OCI-LY1 (cell line): ENCODE results near the gene TESPA1.

Source experiments
- H2AFZ ChIP-seq: fragments of 200-600 bp; sonication (generic), shearing (Covaris generic); 2 replicates; pipeline ENCODE4 v1.6.0; 2014; ENCODE audit warnings: antibody characterized with exemption, mild to moderate bottlenecking, low read length
- H3F3A ChIP-seq: fragments of 200-600 bp; sonication (generic), shearing (Covaris generic); 2 replicates; pipeline ENCODE4 v1.6.0; 2014; ENCODE audit warnings: mild to moderate bottlenecking, antibody characterized with exemption, low read length, moderate library complexity; ENCODE audit not compliant: insufficient read depth
- H3K27ac ChIP-seq: fragments of 200-600 bp; sonication (generic); 2 replicates; pipeline ENCODE4 v1.5.1; 2014; ENCODE audit warnings: low read length, mixed run types, mild to moderate bottlenecking, low read depth; ENCODE audit not compliant: poor library complexity, severe bottlenecking
- H3K27me3 ChIP-seq: fragments of 200-600 bp; sonication (generic); 2 replicates; pipeline ENCODE4 v1.6.0; 2014; ENCODE audit warnings: antibody characterized with exemption, mild to moderate bottlenecking, low read length, moderate library complexity; ENCODE audit not compliant: insufficient read depth
- H3K36me3 ChIP-seq: fragments of 200-600 bp; sonication (generic); 2 replicates; pipeline ENCODE4 v1.6.1; 2014; ENCODE audit warnings: mild to moderate bottlenecking, antibody characterized with exemption, low read length, moderate library complexity, mixed read lengths; ENCODE audit not compliant: insufficient read depth
- H3K4me1 ChIP-seq: fragments of 200-600 bp; sonication (generic); 2 replicates; pipeline ENCODE4 v1.5.1; 2014; ENCODE audit warnings: mild to moderate bottlenecking, low read length, moderate library complexity; ENCODE audit not compliant: insufficient read depth, severe bottlenecking
- H3K4me2 ChIP-seq: fragments of 200-600 bp; sonication (generic), shearing (Covaris generic); 2 replicates; pipeline ENCODE4 v1.6.1; 2014; ENCODE audit warnings: low read length
- H3K4me3 ChIP-seq: fragments of 200-600 bp; sonication (generic); 2 replicates; pipeline ENCODE4 v1.5.1; 2014; ENCODE audit warnings: low read length, low read depth, mild to moderate bottlenecking, mixed read lengths; ENCODE audit not compliant: poor library complexity, severe bottlenecking
- H3K79me2 ChIP-seq: fragments of 200-600 bp; shearing (Covaris generic); 2 replicates; pipeline ENCODE4 v1.6.1; 2016; ENCODE audit warnings: mixed run types, low read length, mixed read lengths; ENCODE audit not compliant: insufficient read depth
- H3K9ac ChIP-seq: fragments of 200-600 bp; sonication (generic), shearing (Covaris generic); 2 replicates; pipeline ENCODE4 v1.6.1; 2014; ENCODE audit warnings: mild to moderate bottlenecking, low read length, mixed read lengths
- H3K9me2 ChIP-seq: fragments of 200-600 bp; sonication (generic), shearing (Covaris generic); 2 replicates; pipeline ENCODE4 v1.6.1; 2014; ENCODE audit warnings: low read depth, mild to moderate bottlenecking, low read length, mixed read lengths
- H3K9me3 ChIP-seq: fragments of 200-600 bp; shearing (Covaris generic); 2 replicates; pipeline ENCODE4 v1.6.1; 2014; ENCODE audit warnings: low read length, mixed read lengths
- H4K20me1 ChIP-seq: fragments of 200-600 bp; sonication (generic), shearing (Covaris generic); 2 replicates; pipeline ENCODE4 v1.6.0; 2016; ENCODE audit warnings: mild to moderate bottlenecking, low read length; ENCODE audit not compliant: insufficient read depth
- EZH2 ChIP-seq: fragments of 200-600 bp; sonication (generic), shearing (Covaris generic); IDR thresholded peaks from 2 replicates; pipeline ENCODE4 v1.8.0; 2017; ENCODE audit warnings: borderline replicate concordance, mixed run types, mild to moderate bottlenecking, antibody characterized with exemption, low read length, moderate library complexity, mixed read lengths
- TF ChIP-seq, protein P1 (sequence below): fragments of 200-600 bp; sonication (generic), shearing (Covaris generic); IDR thresholded peaks from 2 replicates; pipeline ENCODE4 v1.5.1; 2017; ENCODE audit warnings: mild to moderate bottlenecking, antibody characterized with exemption, low read length, moderate library complexity, mixed read lengths

TESPA1 gene

DNA sequence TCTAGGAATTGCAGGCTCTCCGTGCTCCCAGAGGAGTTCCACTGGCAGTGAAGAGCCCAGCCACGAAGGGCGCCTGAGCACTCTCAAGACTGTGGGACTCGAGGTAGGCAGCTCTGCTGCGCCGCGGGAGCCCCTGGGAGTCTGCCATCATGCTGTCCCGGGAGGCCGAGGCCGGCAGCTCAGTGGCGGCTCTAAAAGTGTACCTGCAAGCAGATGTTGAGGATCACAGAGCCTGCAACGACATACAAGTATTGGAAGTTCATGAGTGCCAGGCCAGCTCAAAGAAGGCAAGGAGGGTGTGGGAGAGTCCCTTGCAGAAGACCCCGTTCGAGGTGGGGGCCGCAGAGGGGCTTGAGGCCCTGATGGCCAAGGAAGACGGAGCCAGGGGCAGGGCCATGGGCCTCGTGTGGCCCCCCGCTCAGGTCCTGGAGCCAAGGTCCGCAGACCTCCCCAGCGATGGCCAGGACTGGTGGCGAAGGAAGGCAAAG is 67.5 kb downstream of the TESPA1 start:
- Histone ChIP-seq H3K9me3 (no peaks in the 10 kb centered on the region), H3K27me3 (no peaks in the 10 kb centered on the region), H4K20me1 (no peaks in the 10 kb centered on the region), H3K9ac (no peak overlapping the region), H3K36me3 (no peaks in the 10 kb centered on the region), H3K4me3 (no peak overlapping the region), H3K27ac (no peak overlapping the region), H3F3A (no peaks in the 10 kb centered on the region), H2AFZ (no peak overlapping the region), H3K79me2 (no peaks in the 10 kb centered on the region), H3K9me2 (no peaks in the 10 kb centered on the region), H3K4me1 (no peaks in the 10 kb centered on the region), H3K4me2 (no peak overlapping the region)
- TF ChIP-seq EZH2, result no peak
- TF ChIP-seq, protein P1, sequence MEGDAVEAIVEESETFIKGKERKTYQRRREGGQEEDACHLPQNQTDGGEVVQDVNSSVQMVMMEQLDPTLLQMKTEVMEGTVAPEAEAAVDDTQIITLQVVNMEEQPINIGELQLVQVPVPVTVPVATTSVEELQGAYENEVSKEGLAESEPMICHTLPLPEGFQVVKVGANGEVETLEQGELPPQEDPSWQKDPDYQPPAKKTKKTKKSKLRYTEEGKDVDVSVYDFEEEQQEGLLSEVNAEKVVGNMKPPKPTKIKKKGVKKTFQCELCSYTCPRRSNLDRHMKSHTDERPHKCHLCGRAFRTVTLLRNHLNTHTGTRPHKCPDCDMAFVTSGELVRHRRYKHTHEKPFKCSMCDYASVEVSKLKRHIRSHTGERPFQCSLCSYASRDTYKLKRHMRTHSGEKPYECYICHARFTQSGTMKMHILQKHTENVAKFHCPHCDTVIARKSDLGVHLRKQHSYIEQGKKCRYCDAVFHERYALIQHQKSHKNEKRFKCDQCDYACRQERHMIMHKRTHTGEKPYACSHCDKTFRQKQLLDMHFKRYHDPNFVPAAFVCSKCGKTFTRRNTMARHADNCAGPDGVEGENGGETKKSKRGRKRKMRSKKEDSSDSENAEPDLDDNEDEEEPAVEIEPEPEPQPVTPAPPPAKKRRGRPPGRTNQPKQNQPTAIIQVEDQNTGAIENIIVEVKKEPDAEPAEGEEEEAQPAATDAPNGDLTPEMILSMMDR, result no peak
